Keratinocyte (primary cell): ENCODE measurements around the gene ARHGAP32. TPM values are rescaled to one million over a fixed set of nuclear protein-coding genes. Genes with fewer than 3 reads are reported as not detected.

Experiments used
- DNase-seq: peaks from one replicate; pipeline ENCODE4 v3.0.0-alpha.2; 2011; ENCODE audit warnings: low read depth, missing footprints, low spot score
- FAIRE-seq: peaks from 2 replicates; lab custom pipeline; 2011; peaks lifted over from hg19 to GRCh38; lab: Jason Lieb, UNC
- H2AFZ ChIP-seq: 2 replicates; pipeline ENCODE4 v1.6.0; 2012; ENCODE audit warnings: low read length, control low read depth, inconsistent platforms; ENCODE audit not compliant: control insufficient read depth
- H3K27ac ChIP-seq: 2 replicates; pipeline ENCODE4 v1.5.1; 2011; ENCODE audit warnings: low read length; ENCODE audit not compliant: control insufficient read depth, insufficient read depth
- H3K27me3 ChIP-seq: 3 replicates; pipeline ENCODE4 v1.6.0; 2011; ENCODE audit warnings: low read length; ENCODE audit not compliant: control insufficient read depth, insufficient read depth; ENCODE audit errors: extremely low read depth
- H3K36me3 ChIP-seq, 2 experiments: 2 replicates in 1 of 2; 3 replicates in 1 of 2; pipeline ENCODE4 v1.5.1; 2011; ENCODE audit warnings: low read length in 2 of 2, mild to moderate bottlenecking in 1 of 2; ENCODE audit not compliant: control insufficient read depth in 2 of 2, insufficient read depth in 2 of 2; ENCODE audit errors: extremely low read depth in 1 of 2
- H3K4me1 ChIP-seq: 3 replicates; pipeline ENCODE4 v1.5.1; 2011; ENCODE audit warnings: low read length; ENCODE audit not compliant: control insufficient read depth, insufficient read depth; ENCODE audit errors: extremely low read depth
- H3K4me2 ChIP-seq: 3 replicates; pipeline ENCODE4 v1.6.0; 2011; ENCODE audit warnings: low read depth, low read length; ENCODE audit not compliant: control insufficient read depth, insufficient read depth; ENCODE audit errors: extremely low read depth
- H3K4me3 ChIP-seq, 3 experiments: fragments of 200-600 bp in 1 of 3; sonication (generic) in 1 of 3; 2 replicates in 2 of 3; 3 replicates in 1 of 3; pipeline ENCODE4 v1.5.1; 2011 to 2016; ENCODE audit warnings: low read length in 3 of 3, mild to moderate bottlenecking in 3 of 3, control low read depth in 2 of 3, inconsistent platforms in 1 of 3, low read depth in 1 of 3, mixed read lengths in 1 of 3, mixed run types in 1 of 3, moderate library complexity in 1 of 3; ENCODE audit not compliant: control insufficient read depth in 2 of 3, insufficient read depth in 2 of 3; ENCODE audit errors: extremely low read depth in 1 of 3
- H3K79me2 ChIP-seq: 2 replicates; pipeline ENCODE4 v1.6.0; 2012; ENCODE audit warnings: low read length; ENCODE audit not compliant: control insufficient read depth, insufficient read depth
- H3K9ac ChIP-seq: 3 replicates; pipeline ENCODE4 v1.6.0; 2011; ENCODE audit warnings: low read length; ENCODE audit not compliant: control insufficient read depth, insufficient read depth; ENCODE audit errors: extremely low read depth
- H3K9me1 ChIP-seq: 3 replicates; pipeline ENCODE4 v1.6.0; 2011; ENCODE audit warnings: low read length; ENCODE audit not compliant: control insufficient read depth, insufficient read depth; ENCODE audit errors: extremely low read depth
- H3K9me3 ChIP-seq: 2 replicates; pipeline ENCODE4 v1.5.1; 2012; ENCODE audit warnings: low read depth, low read length; ENCODE audit not compliant: control insufficient read depth
- H4K20me1 ChIP-seq: 3 replicates; pipeline ENCODE4 v1.6.0; 2011; ENCODE audit warnings: low read length; ENCODE audit not compliant: control insufficient read depth, insufficient read depth; ENCODE audit errors: extremely low read depth
- EZH2 ChIP-seq: IDR thresholded peaks from one replicate; pipeline ENCODE4 v1.6.1; 2012; ENCODE audit warnings: inconsistent platforms, mild to moderate bottlenecking, low read length, moderate library complexity
- dilution Hi-C: fragments of 300-500 bp; cut with MboI; formaldehyde crosslinking; loops from one replicate; pipeline ENCODE4 v1.7.0; 2020; ENCODE audit warnings: low sequenced_read_pairs; ENCODE audit not compliant: extremely low pct_ligation_motif_present
- polyA plus RNA-seq, 5 experiments: library from polyadenylated mRNA; depleted of rRNA in 3 of 5; stranded (reverse) in 3 of 5; stranded (forward) in 1 of 5; unstranded in 1 of 5; fragments of >200 nt; gene quantifications; 1 replicate in 1 of 5; 2 replicates in 3 of 5; 3 replicates in 1 of 5; pipeline versions ENCODE4 v1.2.1 to v1.2.3, GENCODE V29; 2011 to 2012; ENCODE audit warnings: missing spikeins in 2 of 5, low read depth in 1 of 5, low replicate concordance in 1 of 5
- TF ChIP-seq, protein P1 (sequence below), 3 experiments: IDR thresholded peaks in 1 of 3; conservative IDR thresholded peaks in 1 of 3; optimal IDR thresholded peaks in 1 of 3; 2 replicates in 2 of 3; 3 replicates in 1 of 3; pipeline versions ENCODE3 to v1.5.1; 2011; ENCODE audit warnings: low read length in 3 of 3, mild to moderate bottlenecking in 3 of 3, moderate library complexity in 2 of 3, control low read depth in 1 of 3, inconsistent platforms in 1 of 3; ENCODE audit not compliant: insufficient read depth in 2 of 3; ENCODE audit errors: extremely low read depth in 1 of 3

Gene ARHGAP32
- polyA plus RNA-seq, 1 donor (not counting 4 experiments of a cell fraction or from before 2014, with no cell fraction given), result 10.8 TPM

GRCh38 chr11:129061492-129062230 lies 130.5 kb downstream of the ARHGAP32 start:
- Histone ChIP-seq H3K4me3 (no peak overlapping the region), H4K20me1 (no peaks in the 10 kb centered on the region), H3K27ac (peak overlapping the region; percentile 65), H3K79me2 (no peaks in the 10 kb centered on the region), H3K4me2 (peak overlapping the region; percentile 42), H3K27me3 (no peaks in the 10 kb centered on the region), H3K36me3 (peaks cover 6% of the 10 kb centered on the region in 2 experiments), H3K9me3 (no peaks in the 10 kb centered on the region), H2AFZ (no peak overlapping the region), H3K9me1 (no peaks in the 10 kb centered on the region), H3K9ac (no peak overlapping the region), H3K4me1 (peaks cover 12% of the 10 kb centered on the region)
- TF ChIP-seq, protein P1, sequence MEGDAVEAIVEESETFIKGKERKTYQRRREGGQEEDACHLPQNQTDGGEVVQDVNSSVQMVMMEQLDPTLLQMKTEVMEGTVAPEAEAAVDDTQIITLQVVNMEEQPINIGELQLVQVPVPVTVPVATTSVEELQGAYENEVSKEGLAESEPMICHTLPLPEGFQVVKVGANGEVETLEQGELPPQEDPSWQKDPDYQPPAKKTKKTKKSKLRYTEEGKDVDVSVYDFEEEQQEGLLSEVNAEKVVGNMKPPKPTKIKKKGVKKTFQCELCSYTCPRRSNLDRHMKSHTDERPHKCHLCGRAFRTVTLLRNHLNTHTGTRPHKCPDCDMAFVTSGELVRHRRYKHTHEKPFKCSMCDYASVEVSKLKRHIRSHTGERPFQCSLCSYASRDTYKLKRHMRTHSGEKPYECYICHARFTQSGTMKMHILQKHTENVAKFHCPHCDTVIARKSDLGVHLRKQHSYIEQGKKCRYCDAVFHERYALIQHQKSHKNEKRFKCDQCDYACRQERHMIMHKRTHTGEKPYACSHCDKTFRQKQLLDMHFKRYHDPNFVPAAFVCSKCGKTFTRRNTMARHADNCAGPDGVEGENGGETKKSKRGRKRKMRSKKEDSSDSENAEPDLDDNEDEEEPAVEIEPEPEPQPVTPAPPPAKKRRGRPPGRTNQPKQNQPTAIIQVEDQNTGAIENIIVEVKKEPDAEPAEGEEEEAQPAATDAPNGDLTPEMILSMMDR (optimal IDR thresholded peaks at IDR 0.05 in 1 of 3, IDR thresholded peaks at IDR 0.05 in 1 of 3, conservative IDR thresholded peaks at IDR 0.05 in 1 of 3; ENCODE audit: extremely low read depth in 1 of 3, insufficient read depth in 2 of 3, low read length in 3 of 3), result no peak
- no peak for TF ChIP-seq EZH2
- DNase-seq, result peak; percentile 7
- peak; percentile 88 for FAIRE-seq
- dilution Hi-C loops, result no loop called here

GRCh38 chr11:129056916-129057315 lies 135.2 kb downstream of the ARHGAP32 start:
- Histone ChIP-seq H3K9ac (no peak overlapping the region), H3K9me3 (no peaks in the 10 kb centered on the region), H3K36me3 (peaks cover 0 to 6% of the 10 kb centered on the region in 2 experiments), H2AFZ (no peak overlapping the region), H3K27ac (no peak overlapping the region), H3K4me3 (no peak overlapping the region), H3K9me1 (no peaks in the 10 kb centered on the region), H3K4me2 (no peak overlapping the region), H3K27me3 (no peaks in the 10 kb centered on the region), H3K79me2 (no peaks in the 10 kb centered on the region), H3K4me1 (peaks cover 9% of the 10 kb centered on the region), H4K20me1 (no peaks in the 10 kb centered on the region)
- DNase-seq (no peak), FAIRE-seq (no peak)
- dilution Hi-C loops, result no loop called here
- no peak for TF ChIP-seq EZH2
- TF ChIP-seq, protein P1 (optimal IDR thresholded peaks at IDR 0.05 in 1 of 3, IDR thresholded peaks at IDR 0.05 in 1 of 3, conservative IDR thresholded peaks at IDR 0.05 in 1 of 3; ENCODE audit: extremely low read depth in 1 of 3, insufficient read depth in 2 of 3, low read length in 3 of 3), result no peak
